ENCODE data around the gene COL15A1.
"Not testable (repeated sequence)": the region's sequence is repeated elsewhere in the genome, so short reads cannot be mapped to it uniquely, and the experiment has no call there.

Gene COL15A1

GRCh38 chr9:99079542-99079941, 135.8 kb downstream of the COL15A1 start:
- no peak for DNase-seq (ENCODE audit: low read depth)

- DNase-seq (ENCODE audit: low read depth) = no peak
Measured at GRCh38 chr9:99083051-99083450, 139.3 kb downstream of the COL15A1 start.

GRCh38 chr9:99085949-99086948, 142.5 kb downstream of the COL15A1 start:
- DNase-seq (ENCODE audit: low read depth) = no peak

DNA sequence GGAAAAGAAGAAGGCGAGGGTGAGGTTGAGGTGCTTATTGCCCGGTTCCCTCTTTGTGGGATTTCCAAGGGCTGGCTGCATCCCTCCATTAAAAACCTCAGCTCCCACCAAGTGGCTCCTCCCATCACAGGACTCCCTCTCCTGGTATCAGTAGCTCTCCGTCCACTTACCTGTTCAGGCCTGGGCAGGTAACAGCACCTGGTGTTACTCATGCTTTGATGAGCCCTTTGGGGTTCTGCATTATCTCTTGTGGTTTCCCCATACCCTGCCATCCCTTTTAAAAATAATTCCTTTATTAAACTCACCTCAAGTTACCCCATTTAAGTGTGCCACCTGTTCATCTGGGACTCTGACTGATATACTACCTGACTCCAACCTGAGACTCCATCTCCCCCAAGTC, 143.8 kb downstream of the COL15A1 start:
- DNase-seq (ENCODE audit: low read depth) = no peak

- no peak for DNase-seq (ENCODE audit: low read depth)
Measured at GRCh38 chr9:99090336-99091130, 146.8 kb downstream of the COL15A1 start.

GRCh38 chr9:99092643-99093491, 149.2 kb downstream of the COL15A1 start:
- DNase-seq (ENCODE audit: low read depth) = no peak

DNA sequence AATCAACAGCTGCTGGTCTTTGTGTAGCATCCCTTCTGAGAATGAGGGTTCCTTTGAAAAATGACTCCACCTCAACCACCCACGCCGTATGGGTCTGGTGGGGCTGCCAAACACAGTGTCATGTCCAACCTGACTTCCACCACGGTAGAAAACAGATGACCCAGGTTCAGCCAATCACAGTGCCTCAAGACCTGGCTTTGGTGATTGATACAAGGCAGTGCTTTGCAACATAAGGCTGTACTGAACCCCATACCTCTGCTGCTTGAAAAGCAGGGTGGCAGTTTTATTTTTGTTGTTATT, 149.7 kb downstream of the COL15A1 start:
- DNase-seq (ENCODE audit: low read depth) = no peak

- no peak for DNase-seq (ENCODE audit: low read depth)
Measured at GRCh38 chr9:99095565-99095964, 151.9 kb downstream of the COL15A1 start.

DNA sequence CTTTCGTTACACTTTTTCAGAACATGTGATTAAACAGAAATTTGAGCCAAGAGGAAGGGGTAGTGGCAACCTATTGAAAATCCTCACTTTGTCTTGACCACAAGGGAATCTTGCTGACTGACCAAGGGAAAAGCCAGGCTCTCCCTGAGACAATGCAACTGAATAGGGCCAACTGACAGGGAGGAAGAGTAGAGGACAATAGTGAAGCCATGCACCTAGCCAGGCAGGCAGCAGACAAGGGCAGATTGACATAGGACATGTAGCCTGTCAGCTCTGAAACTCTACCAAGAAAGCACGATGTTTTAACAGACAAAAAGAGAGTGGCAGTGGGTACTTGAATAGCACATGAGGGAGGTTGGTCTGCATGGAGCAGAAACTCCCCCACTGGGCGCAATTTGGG, 152.7 kb downstream of the COL15A1 start:
- no peak for DNase-seq (ENCODE audit: low read depth)

- DNase-seq (ENCODE audit: low read depth) = not testable (repeated sequence)
Measured at GRCh38 chr9:99099806-99100585, 156.3 kb downstream of the COL15A1 start.

DNA sequence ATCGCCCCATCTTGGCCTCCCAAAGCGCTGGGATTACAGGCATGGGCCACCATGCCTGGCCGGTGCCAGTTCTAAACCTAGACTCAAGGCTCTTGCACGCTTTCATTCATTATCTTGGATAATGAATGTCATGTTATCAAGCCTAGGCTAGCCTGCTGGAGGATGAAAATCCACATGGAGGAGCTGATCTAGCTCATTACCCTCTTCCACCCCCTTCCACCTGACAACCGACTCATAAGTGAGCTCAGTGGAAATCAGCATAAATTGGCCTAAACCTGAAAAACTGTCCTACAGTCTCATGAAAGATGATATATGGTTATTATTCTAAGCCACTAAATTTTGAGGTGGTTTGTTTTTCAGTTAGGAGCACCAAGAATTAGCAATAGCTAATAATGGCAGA, 157.6 kb downstream of the COL15A1 start:
- DNase-seq (ENCODE audit: low read depth) = no peak

GRCh38 chr9:99101812-99102211, 158.1 kb downstream of the COL15A1 start:
- DNase-seq (ENCODE audit: low read depth) = no peak

DNA sequence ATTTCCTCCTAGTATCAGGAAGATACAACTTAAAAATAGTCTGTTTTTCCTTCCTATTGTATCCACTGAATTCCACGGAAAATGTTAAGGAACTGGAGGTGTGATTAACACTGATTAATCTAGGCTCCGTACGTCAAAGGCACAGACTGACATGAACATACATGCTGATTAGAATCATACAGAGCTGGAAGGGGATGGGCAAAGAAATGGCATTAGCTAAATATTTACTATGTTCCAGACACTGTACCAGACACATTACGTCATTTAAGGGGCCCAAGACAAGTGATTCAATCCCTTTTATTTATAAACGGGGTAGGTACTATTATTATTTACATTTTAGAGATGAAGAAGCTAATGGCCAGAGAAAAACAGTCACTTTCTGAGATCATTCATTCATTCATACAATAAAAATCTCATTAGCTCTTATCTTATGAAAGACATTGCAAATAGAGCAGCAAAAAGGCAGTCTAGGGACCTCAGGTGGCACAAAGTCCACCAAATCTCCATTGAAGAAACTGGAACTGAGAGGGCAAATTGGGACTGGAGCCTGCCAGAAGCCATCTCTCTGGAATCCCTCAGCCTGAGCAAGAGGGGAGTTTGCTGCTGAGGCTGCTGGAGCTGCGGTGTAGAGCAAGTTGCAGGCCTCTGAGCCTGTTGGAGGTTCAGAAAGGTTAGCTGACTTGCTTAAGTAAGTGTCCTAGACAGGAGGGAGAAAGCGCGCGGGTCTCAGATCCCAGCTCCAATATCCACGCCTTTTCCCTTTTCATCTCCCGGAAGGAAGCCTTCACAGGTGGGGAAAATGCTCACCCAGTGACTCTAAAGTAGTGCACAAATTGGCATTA, 159.6 kb downstream of the COL15A1 start:
- no peak for DNase-seq (ENCODE audit: low read depth)

DNA sequence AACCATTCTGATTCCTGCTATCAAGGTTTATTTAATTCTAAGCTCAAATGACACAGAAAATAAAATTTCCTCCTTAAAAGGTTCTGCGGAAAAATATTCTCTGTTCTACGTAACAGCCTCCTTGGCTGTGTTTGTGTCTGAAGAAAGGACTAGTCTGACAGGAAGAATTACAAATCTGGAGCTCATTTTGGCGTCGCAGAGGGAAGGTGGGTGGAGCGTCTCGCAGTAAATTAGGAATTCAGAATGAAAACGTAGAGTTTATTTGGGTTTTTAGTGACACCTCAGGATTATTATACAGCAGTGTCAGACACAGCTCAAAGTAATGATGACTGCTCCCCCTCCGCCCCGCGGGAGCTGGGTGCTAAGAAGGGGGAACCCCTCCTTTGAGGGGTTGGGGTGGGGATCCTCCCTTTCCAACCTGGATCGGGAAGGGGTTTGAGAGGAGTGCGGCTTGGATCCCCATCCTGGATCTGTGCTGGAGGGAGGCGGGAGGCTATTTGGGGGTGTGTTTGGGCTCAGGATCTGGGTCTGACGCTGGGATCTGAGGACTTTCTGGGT, 160.3 kb downstream of the COL15A1 start:
- no peak for DNase-seq (ENCODE audit: low read depth)

DNA sequence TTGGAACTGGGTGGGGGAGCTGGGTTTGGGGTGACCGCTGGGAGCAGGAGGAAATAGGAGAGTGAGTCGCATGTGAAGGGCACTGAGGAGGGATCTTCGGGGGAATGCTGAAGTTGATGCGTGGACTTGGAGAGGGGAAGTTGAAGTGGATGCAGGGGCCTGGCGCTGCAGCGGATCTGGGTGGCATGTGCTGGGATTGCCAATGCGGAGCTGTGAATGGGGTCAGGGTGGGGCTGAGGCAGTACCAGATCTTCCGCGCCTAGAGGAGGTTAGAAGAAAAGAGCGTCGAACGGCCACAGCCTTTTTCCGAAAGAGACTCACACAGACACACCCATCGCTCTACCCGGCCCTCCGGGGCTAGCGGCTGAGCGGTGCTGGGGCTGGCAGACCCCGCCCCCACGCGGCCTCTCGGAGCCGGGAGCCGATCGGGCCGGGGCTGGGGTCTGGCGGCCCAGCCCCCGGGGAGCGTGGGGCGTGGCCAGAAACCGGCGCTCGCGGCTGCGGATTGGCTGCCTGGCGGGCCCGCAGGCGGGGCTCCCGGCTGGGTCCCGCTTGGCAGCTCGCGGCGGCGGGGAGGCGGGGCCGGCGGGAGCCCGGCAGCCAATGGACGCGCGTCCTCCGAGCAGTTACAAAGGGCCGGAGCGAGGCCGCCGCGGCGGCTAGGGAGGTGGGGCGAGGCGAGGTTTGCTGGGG, 160.9 kb downstream of the COL15A1 start, which contains the start of gene TGFBR1:
TSS of gene TGFBR1 (plus strand) at position 655 of the 693 bp plus-strand sequence. CDS start 93 bp downstream, outside the sequence.
- peak; percentile 86 for DNase-seq (ENCODE audit: low read depth)

DNA sequence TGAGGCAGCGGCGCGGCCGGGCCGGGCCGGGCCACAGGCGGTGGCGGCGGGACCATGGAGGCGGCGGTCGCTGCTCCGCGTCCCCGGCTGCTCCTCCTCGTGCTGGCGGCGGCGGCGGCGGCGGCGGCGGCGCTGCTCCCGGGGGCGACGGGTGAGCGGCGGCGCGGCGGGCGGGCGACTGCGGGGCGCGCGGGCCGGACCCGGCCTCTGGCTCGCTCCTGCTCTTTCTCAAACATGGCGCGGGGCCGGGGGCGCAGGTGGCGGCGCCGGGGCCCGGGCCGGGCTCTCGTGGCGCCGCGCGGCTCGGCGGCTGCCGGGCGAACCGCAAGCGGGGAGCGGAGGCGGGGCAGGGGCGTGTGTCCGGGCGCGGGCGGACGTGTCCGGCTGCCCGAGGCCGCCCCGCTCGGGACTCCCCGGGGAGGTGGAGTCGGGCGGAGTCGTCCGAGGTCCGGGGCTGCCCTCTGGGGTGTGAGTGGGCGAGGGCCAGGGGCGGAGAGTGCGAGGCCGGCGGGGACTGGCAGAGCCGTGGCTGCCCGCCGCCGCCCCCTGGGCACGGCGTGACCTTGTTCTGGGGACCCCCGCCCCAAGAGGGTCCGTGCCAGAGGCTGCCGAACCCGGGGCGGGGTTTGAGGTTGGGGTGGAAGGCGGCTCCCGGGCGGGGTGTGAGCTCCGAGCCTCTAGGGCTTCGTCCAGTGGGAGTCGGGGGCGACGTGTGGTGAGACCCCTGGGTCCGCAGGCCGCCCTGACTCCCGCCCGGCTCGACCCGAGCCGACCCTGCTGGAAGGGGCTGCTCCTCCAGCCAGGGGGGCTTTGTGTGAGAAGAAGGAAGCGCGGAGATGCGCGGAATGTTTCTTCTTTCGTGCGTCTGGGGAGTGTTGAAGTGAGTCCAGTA, 161.7 kb downstream of the COL15A1 start:
- peak; percentile 24 for DNase-seq (ENCODE audit: low read depth)

DNA sequence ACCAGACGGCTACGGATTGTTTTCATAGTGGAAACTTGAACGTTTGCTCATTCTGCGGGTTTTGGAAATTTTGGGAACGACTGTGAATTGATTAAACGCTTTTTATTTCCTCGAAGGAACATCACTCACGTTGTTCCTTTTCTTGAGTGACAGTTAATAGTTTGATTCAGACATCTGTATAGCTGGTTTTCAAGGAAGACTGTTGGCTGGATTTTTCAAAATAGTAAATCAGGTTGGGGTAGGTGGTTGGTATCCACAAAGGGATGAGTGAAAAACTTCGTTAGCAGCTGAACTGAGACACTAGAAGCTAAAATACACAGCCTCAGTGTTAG, 162.3 kb downstream of the COL15A1 start:
- no peak for DNase-seq (ENCODE audit: low read depth)

DNA sequence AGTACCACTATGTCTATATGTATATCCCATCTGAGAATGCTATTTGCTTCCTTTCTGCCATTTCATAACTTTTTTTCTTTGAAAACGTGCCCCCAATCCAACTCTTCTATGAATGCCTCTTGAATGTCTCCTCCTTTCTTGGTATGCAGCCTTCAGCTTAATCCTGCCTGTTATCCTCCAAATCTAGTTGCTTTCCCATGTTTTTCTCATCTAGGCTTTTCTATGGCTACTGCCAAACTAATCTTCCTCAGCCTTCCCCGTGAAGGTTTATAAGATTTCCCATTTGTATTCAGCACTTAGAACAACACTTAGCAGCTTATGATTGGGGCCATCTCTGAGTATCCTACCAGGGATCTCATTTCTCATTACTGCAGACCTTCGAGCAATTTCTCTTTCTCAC, 163.7 kb downstream of the COL15A1 start:
- DNase-seq (ENCODE audit: low read depth) = no peak
